Measurements from ENCODE around the gene MCF2L.
"Not testable (repeated sequence)": the region's sequence is repeated elsewhere in the genome, so short reads cannot be mapped to it uniquely, and the experiment has no call there.

The MCF2L gene

GRCh38 chr13:112968910-112969691, at the start of gene MCF2L:
Gene MCF2L, plus strand, starts transcription at chr13:112969214. Its CDS starts 166 bp downstream, at chr13:112969380.
- DNase-seq: peak; percentile 64 to 68

- no peak for DNase-seq
Measured at GRCh38 chr13:112923962-112924361, 45.1 kb upstream of the MCF2L start.

GRCh38 chr13:112924365-112924764, 44.6 kb upstream of the MCF2L start:
- no peak for DNase-seq

GRCh38 chr13:112926003-112926402, 43.0 kb upstream of the MCF2L start:
- no peak for DNase-seq

- no peak for DNase-seq
Measured at GRCh38 chr13:112926993-112927392, 42.0 kb upstream of the MCF2L start.

- no peak for DNase-seq
Measured at GRCh38 chr13:112928020-112928971, 40.7 kb upstream of the MCF2L start.

- DNase-seq: no peak
Measured at GRCh38 chr13:112928972-112929782, 39.8 kb upstream of the MCF2L start.

- no peak for DNase-seq
Measured at GRCh38 chr13:112929783-112930055, 39.3 kb upstream of the MCF2L start.

- no peak for DNase-seq
Measured at GRCh38 chr13:112930192-112930591, 38.8 kb upstream of the MCF2L start.

- DNase-seq: no peak
Measured at GRCh38 chr13:112931028-112931934, 37.7 kb upstream of the MCF2L start.

GRCh38 chr13:112932971-112933370, 36.0 kb upstream of the MCF2L start:
- DNase-seq: no peak

- no peak for DNase-seq
Measured at GRCh38 chr13:112933649-112934048, 35.4 kb upstream of the MCF2L start.

- DNase-seq: no peak
Measured at GRCh38 chr13:112934078-112934477, 34.9 kb upstream of the MCF2L start.

GRCh38 chr13:112938680-112939079, 30.3 kb upstream of the MCF2L start:
- DNase-seq: no peak

- no peak for DNase-seq
Measured at GRCh38 chr13:112940236-112940635, 28.8 kb upstream of the MCF2L start.

GRCh38 chr13:112941349-112941748, 27.7 kb upstream of the MCF2L start:
- DNase-seq: no peak

- DNase-seq: not testable (repeated sequence)
Measured at GRCh38 chr13:112941765-112942164, 27.2 kb upstream of the MCF2L start.

- DNase-seq: peak; percentile 95 to 97
Measured at GRCh38 chr13:112942689-112943308, 26.2 kb upstream of the MCF2L start.

GRCh38 chr13:112943309-112944125, 25.5 kb upstream of the MCF2L start:
- DNase-seq: peak in 1 of 2 experiments; percentile 15

- DNase-seq: no peak
Measured at GRCh38 chr13:112947796-112948195, 21.2 kb upstream of the MCF2L start.
